GM12873 (cell line): ENCODE measurements around the gene IL15.

Source experiments
- CTCF ChIP-seq: IDR thresholded peaks from 2 replicates; pipeline ENCODE4 v1.5.1; 2012; ENCODE audit warnings: low read depth, mild to moderate bottlenecking, moderate library complexity, low read length, control low read depth; ENCODE audit not compliant: insufficient read depth; ENCODE audit errors: missing control alignments

IL15 gene

GRCh38 chr4:141706445-141706844 is 70.1 kb downstream of the IL15 start:
- TF ChIP-seq CTCF = no peak

DNA sequence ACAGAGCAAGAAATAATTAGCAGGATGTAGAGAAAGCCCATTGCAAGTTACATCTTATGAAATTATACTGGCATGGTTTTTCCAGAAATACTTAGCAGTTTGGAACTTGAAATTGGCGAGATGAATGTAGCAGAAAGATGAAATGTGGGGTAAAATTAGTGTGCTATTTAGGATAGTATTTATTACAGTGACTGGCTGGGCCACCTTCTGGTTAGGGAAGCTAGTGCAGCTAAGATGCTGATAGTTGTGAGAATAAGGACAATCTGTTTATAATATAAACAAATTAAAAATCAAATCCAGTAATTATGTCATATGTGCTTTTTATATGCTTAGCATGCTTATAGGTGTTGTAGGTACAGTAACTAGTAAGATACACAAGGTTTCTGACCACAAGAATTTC is 74.8 kb downstream of the IL15 start:
- peak; percentile 55 for TF ChIP-seq CTCF

- no peak for TF ChIP-seq CTCF
These were observed 76.8 kb downstream of the IL15 start for GRCh38 chr4:141713185-141713584.

- TF ChIP-seq CTCF = no peak
These were observed 77.5 kb downstream of the IL15 start for GRCh38 chr4:141713771-141714445.

GRCh38 chr4:141719585-141719984 is 83.2 kb downstream of the IL15 start:
- no peak for TF ChIP-seq CTCF

GRCh38 chr4:141721174-141721573 is 84.8 kb downstream of the IL15 start:
- no peak for TF ChIP-seq CTCF

DNA sequence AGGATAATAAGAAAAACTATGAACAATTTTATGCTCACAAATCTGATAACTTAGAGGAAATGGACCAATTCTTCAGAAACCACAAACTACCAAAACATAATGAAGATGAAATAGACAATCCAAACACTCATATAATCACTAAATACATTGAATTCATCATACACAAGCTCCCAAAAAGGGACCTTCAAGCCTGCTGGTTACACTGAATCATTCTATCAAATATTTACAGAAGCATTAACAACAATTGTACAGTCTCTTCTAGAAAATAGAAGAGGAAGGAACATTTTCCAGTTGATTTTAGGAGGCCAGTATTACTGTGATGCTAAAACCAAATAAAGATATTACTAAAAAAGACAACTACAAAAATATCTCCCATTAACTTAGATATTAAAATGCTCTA is 88.3 kb downstream of the IL15 start:
- no peak for TF ChIP-seq CTCF
